Astrocyte (in vitro differentiated cells and primary cell): Measurements from ENCODE around the gene SUSD6.

Experiments
- CTCF ChIP-seq: IDR thresholded peaks from 2 replicates; pipeline ENCODE4 v1.5.1; 2011; ENCODE audit warnings: low read depth, mild to moderate bottlenecking, inconsistent platforms, low read length, moderate library complexity; ENCODE audit not compliant: insufficient read depth
- EZH2 ChIP-seq: IDR thresholded peaks from 2 replicates; pipeline ENCODE4 v1.6.1; 2012; ENCODE audit warnings: mild to moderate bottlenecking, low read length, inconsistent platforms; ENCODE audit not compliant: insufficient read depth

- no peak for TF ChIP-seq CTCF
- no peak for TF ChIP-seq EZH2
Measured at GRCh38 chr14:69616408-69616773, 5.0 kb downstream of the SUSD6 start.
